ENCODE measurements around the gene VWC2. TPM values are rescaled to one million over a fixed set of nuclear protein-coding genes. Genes with fewer than 3 reads are reported as not detected.

The VWC2 gene
- total and polyA plus RNA-seq, 2 of the 4 experiments (the other 2 are of a cell fraction) = not detected

- ATAC-seq (ENCODE audit: low read depth) = no peak
- intact Hi-C loops (cut with micrococcal nuclease) = no loop called here
- BruUV-seq (replicated peaks) = no TSS peak
Measured at GRCh38 chr7:49817279-49817678, 43.8 kb downstream of the VWC2 start.

More at GRCh38 chr7:49817279-49817678, 43.8 kb downstream of the VWC2 start:
- Histone ChIP-seq H3K4me3 (ENCODE audit: insufficient read depth, low read depth, low read length) (no peak overlapping the region), H3K14ac (replicated peaks; ENCODE audit: low read depth, low read length) (no peak overlapping the region), H3K9me1 (ENCODE audit: insufficient read depth, low read length) (no peaks in the 10 kb centered on the region), H4K20me1 (ENCODE audit: insufficient read depth, low read length) (no peaks in the 10 kb centered on the region), H3K27me3 (ENCODE audit: control insufficient read depth, insufficient read depth, low read length) (no peaks in the 10 kb centered on the region), H4K8ac (ENCODE audit: low read depth in 2 of 2, low read length in 2 of 2) (no peak overlapping the region), H3K56ac (ENCODE audit: extremely low read depth, insufficient read depth, low read length) (no peak overlapping the region), H3K4ac (ENCODE audit: low read depth, low read length) (no peak overlapping the region), H3K18ac (ENCODE audit: low read depth, low read length) (no peak overlapping the region), H3K27ac (ENCODE audit: insufficient read depth, low read length) (no peak overlapping the region), H4K91ac (ENCODE audit: insufficient read depth, low read depth, low read length) (no peak overlapping the region), H3K23ac (ENCODE audit: low read depth, low read length) (no peak overlapping the region), H2AK9ac (replicated peaks; ENCODE audit: low read depth, low read length, poor library complexity) (no peak overlapping the region), H2BK5ac (ENCODE audit: low read depth, low read length, poor library complexity, severe bottlenecking) (no peak overlapping the region), H2AK5ac (ENCODE audit: low read depth, low read length) (no peak overlapping the region), H3K36me3 (ENCODE audit: control insufficient read depth, insufficient read depth, low read length) (no peaks in the 10 kb centered on the region), H4K5ac (ENCODE audit: low read depth, low read length) (no peak overlapping the region), H3K4me1 (ENCODE audit: control insufficient read depth, insufficient read depth, low read length) (no peaks in the 10 kb centered on the region), H3K4me2 (ENCODE audit: low read depth, low read length) (no peak overlapping the region), H3K79me1 (ENCODE audit: low read depth in 1 of 2, low read length in 2 of 2) (no peaks in the 10 kb centered on the region), H2BK15ac (ENCODE audit: low read depth, low read length) (no peak overlapping the region), H3K9me3 (ENCODE audit: control insufficient read depth, insufficient read depth, low read length) (peaks cover 9% of the 10 kb centered on the region; the same call in 1 of the 2 replicates), H2AFZ (replicated peaks; ENCODE audit: low read length, poor library complexity) (no peak overlapping the region), H2BK120ac (ENCODE audit: low read depth, low read length) (no peak overlapping the region), H3K9ac (ENCODE audit: low read depth, low read length) (no peak overlapping the region), H2BK20ac (ENCODE audit: low read depth, low read length) (no peak overlapping the region)
- ChIA-PET CTCF (no interaction called here), POLR2A (ENCODE audit: unreplicated experiment) (no interaction called here)
- dilution Hi-C loops (cut with HindIII; ENCODE audit: low sequenced_read_pairs, unreplicated experiment) = no loop called here
- no CpG with 5 or more reads among the region's 1 CpG for WGBS, 2 experiments (ENCODE audit: extremely low coverage in 2 of 2, insufficient read length in 1 of 2)
- in situ Hi-C loops (cut with MboI; ENCODE audit: low sequenced_read_pairs) = no loop called here
- DNase-seq = no peak
- TF ChIP-seq MXI1 (IDR thresholded peaks at IDR 0.05; ENCODE audit: borderline replicate concordance, low read depth, low read length) (no peak), MAFK (IDR thresholded peaks at IDR 0.05; ENCODE audit: low read depth, low read length) (no peak), RCOR1 (IDR thresholded peaks at IDR 0.05; ENCODE audit: insufficient replicate concordance, low read length) (no peak), ELK1 (IDR thresholded peaks at IDR 0.05; ENCODE audit: borderline replicate concordance, low read depth, low read length) (no peak), CEBPB (IDR thresholded peaks at IDR 0.05; ENCODE audit: low read depth, low read length) (no peak), CHD1 (IDR thresholded peaks at IDR 0.05; ENCODE audit: low read depth, low read length) (no peak), POLR2A (IDR thresholded peaks at IDR 0.05; ENCODE audit: low read depth, low read length) (no peak), NFE2L2 (IDR thresholded peaks at IDR 0.05; ENCODE audit: low read depth, low read length) (no peak), FOS (IDR thresholded peaks at IDR 0.05; ENCODE audit: low read depth, low read length) (no peak), MAZ (IDR thresholded peaks at IDR 0.05; ENCODE audit: borderline replicate concordance, low read depth, low read length) (no peak), SMC3 (IDR thresholded peaks at IDR 0.05; ENCODE audit: low read depth, low read length) (no peak), USF2 (IDR thresholded peaks at IDR 0.05; ENCODE audit: low read depth, low read length) (no peak), RAD21 (IDR thresholded peaks at IDR 0.05; ENCODE audit: low read length) (no peak), RFX5 (IDR thresholded peaks at IDR 0.05; ENCODE audit: low read depth, low read length) (no peak), CTCF (conservative IDR thresholded peaks at IDR 0.05; ENCODE audit: low read depth, low read length) (no peak), BHLHE40 (IDR thresholded peaks at IDR 0.05; ENCODE audit: low read depth, low read length) (no peak)

Measured in IMR-90 (cell line).